WTC11 (cell line): Measurements from ENCODE around the gene STK24. TPM values are rescaled to one million over a fixed set of nuclear protein-coding genes. Genes with fewer than 3 reads are reported as not detected.

Experiments
- ATAC-seq: fragments of 200-7000 bp; cut with Tn5 transposase; 2 replicates; pipeline ENCODE4 v1.10.0; 2021; ENCODE audit warnings: mild to moderate bottlenecking, moderate library complexity
- CTCF ChIA-PET: fragments of 300-600 bp; sonication (Branson Sonifier 250); formaldehyde crosslinking; loops from one replicate; lab custom pipeline; 2021; ENCODE audit warnings: antibody characterized with exemption; lab: Charles Lee
- POLR2A ChIA-PET: fragments of 350-600 bp; sonication (Branson Sonifier 250); formaldehyde crosslinking; loops from one replicate; lab custom pipeline; 2021; ENCODE audit warnings: antibody characterized with exemption; lab: Charles Lee
- DNase-seq: peaks from one replicate; pipeline ENCODE4 v3.0.0; 2021; ENCODE audit warnings: low spot score
- H3K27ac Mint-ChIP-seq: 2 replicates; pipeline ENCODE4 v1.8.0; 2021; ENCODE audit warnings: mixed read lengths
- H3K27me3 Mint-ChIP-seq: 2 replicates; pipeline ENCODE4 v1.8.0; 2021; ENCODE audit warnings: low read depth, mild to moderate bottlenecking, moderate library complexity, mixed read lengths
- H3K36me3 Mint-ChIP-seq: 2 replicates; pipeline ENCODE4 v1.8.0; 2021; ENCODE audit warnings: mixed read lengths
- H3K4me1 Mint-ChIP-seq: 2 replicates; pipeline ENCODE4 v1.8.0; 2022; ENCODE audit warnings: mixed read lengths
- H3K4me3 Mint-ChIP-seq: 2 replicates; pipeline ENCODE4 v1.8.0; 2021; ENCODE audit warnings: mild to moderate bottlenecking, moderate library complexity, mixed read lengths
- H3K9me3 Mint-ChIP-seq: 2 replicates; pipeline ENCODE4 v1.8.0; 2021; ENCODE audit warnings: mixed read lengths
- AFF4 ChIP-seq: sonication (generic); formaldehyde crosslinking; IDR thresholded peaks from 2 replicates; pipeline ENCODE4 v1.8.1; 2023; ENCODE audit warnings: mild to moderate bottlenecking, missing genetic modification reagents, borderline replicate concordance
- ATF3 ChIP-seq: sonication (generic); formaldehyde crosslinking; conservative IDR thresholded peaks from 2 replicates; pipeline ENCODE4 v1.8.1; 2022; ENCODE audit warnings: mild to moderate bottlenecking, missing genetic modification reagents
- E2F1 ChIP-seq: sonication (generic); formaldehyde crosslinking; IDR thresholded peaks from 2 replicates; pipeline ENCODE4 v1.8.0; 2022; ENCODE audit warnings: mild to moderate bottlenecking, missing genetic modification reagents
- GTF2I ChIP-seq: fragments of 250-450 bp; sonication (Bioruptor Pico); conservative IDR thresholded peaks from 2 replicates; pipeline ENCODE4 v1.4.0; 2021; ENCODE audit warnings: mild to moderate bottlenecking
- JAZF1 ChIP-seq: fragments of 250-450 bp; sonication (Bioruptor Pico); IDR thresholded peaks from 2 replicates; pipeline ENCODE4 v1.9.0; 2021; ENCODE audit warnings: moderate library complexity, mild to moderate bottlenecking, inconsistent platforms
- NFE2L1 ChIP-seq: sonication (generic); formaldehyde crosslinking; IDR thresholded peaks from 2 replicates; pipeline ENCODE4 v1.8.1; 2023; ENCODE audit warnings: missing genetic modification reagents
- NFYB ChIP-seq: sonication (generic); formaldehyde crosslinking; conservative IDR thresholded peaks from 2 replicates; pipeline ENCODE4 v1.8.0; 2022; ENCODE audit warnings: low read depth, missing genetic modification reagents
- NR1H2 ChIP-seq: sonication (generic); formaldehyde crosslinking; IDR thresholded peaks from 2 replicates; pipeline ENCODE4 v1.9.0; 2021; ENCODE audit warnings: mild to moderate bottlenecking, moderate library complexity, missing genetic modification reagents
- NR3C1 ChIP-seq: sonication (generic); formaldehyde crosslinking; conservative IDR thresholded peaks from 2 replicates; pipeline ENCODE4 v1.8.1; 2023; ENCODE audit warnings: low read depth, mild to moderate bottlenecking, missing genetic modification reagents
- USF1 ChIP-seq: sonication (generic); formaldehyde crosslinking; IDR thresholded peaks from 2 replicates; pipeline ENCODE4 v1.8.0; 2022; ENCODE audit warnings: mild to moderate bottlenecking, missing genetic modification reagents
- ZBTB21 ChIP-seq: sonication (generic); formaldehyde crosslinking; IDR thresholded peaks from 2 replicates; pipeline ENCODE4 v1.8.1; 2023; ENCODE audit warnings: mild to moderate bottlenecking, missing genetic modification reagents, borderline replicate concordance
- ZMAT4 ChIP-seq: fragments of 250-450 bp; sonication (Bioruptor Pico); IDR thresholded peaks from 2 replicates; pipeline ENCODE4 v1.9.0; 2021; ENCODE audit warnings: mild to moderate bottlenecking
- ZNF121 ChIP-seq: sonication (generic); formaldehyde crosslinking; IDR thresholded peaks from 2 replicates; pipeline ENCODE4 v1.8.0; 2023; ENCODE audit warnings: missing genetic modification reagents
- ZNF396 ChIP-seq: fragments of 250-450 bp; sonication (Bioruptor Pico); IDR thresholded peaks from 2 replicates; pipeline ENCODE4 v1.8.0; 2021; ENCODE audit warnings: mild to moderate bottlenecking, moderate library complexity, borderline replicate concordance
- total RNA-seq: library from RNA; stranded (reverse); gene quantifications from 3 replicates; pipeline ENCODE4 v1.2.3, GENCODE V29; 2021
- TF ChIP-seq, protein P1 (sequence below): sonication (generic); formaldehyde crosslinking; IDR thresholded peaks from 2 replicates; pipeline ENCODE4 v1.8.1; 2023; ENCODE audit warnings: mild to moderate bottlenecking, missing genetic modification reagents

The STK24 gene
- total RNA-seq, 1 experiment from 2014 or later, result 138 TPM

GRCh38 chr13:98482476-98483444 lies 94.1 kb downstream of the STK24 start (continued):
- TF ChIP-seq USF1 (CRISPR knock-in tag), result no peak
- TF ChIP-seq ZNF396 (CRISPR knock-in tag), result no peak
- TF ChIP-seq ATF3 (CRISPR knock-in tag), result no peak
- TF ChIP-seq NFE2L1 (CRISPR knock-in tag), result no peak

GRCh38 chr13:98480915-98481877 lies 95.7 kb downstream of the STK24 start:
- ChIA-PET POLR2A (interaction anchor here (0.5 kb wide), 1 partner anchor 34 kb away, joined by 3 read pairs; no protein-coding TSS in a partner anchor), CTCF (interaction anchor here (0.5 to 5.7 kb wide), 7 partner anchors 9 to 192 kb away, joined by 3 to 72 read pairs (median 4); no protein-coding TSS in a partner anchor)
- no peaks in the 10 kb centered on the region for H3K9me3 Mint-ChIP-seq
- no peak for ATAC-seq
- 0 out of 2 replicates have a peak, but pooled peaks cover 2% of the 10 kb centered on the region for H3K36me3 Mint-ChIP-seq
- H3K4me3 Mint-ChIP-seq, result no peak overlapping the region
- TF ChIP-seq E2F1, result no peak
- H3K27me3 Mint-ChIP-seq, result no peaks in the 10 kb centered on the region
- peaks cover 89% of the 10 kb centered on the region for H3K4me1 Mint-ChIP-seq
- no peak for DNase-seq
- peak overlapping the region; percentile 96 for H3K27ac Mint-ChIP-seq

GRCh38 chr13:98479496-98480003 lies 97.4 kb downstream of the STK24 start:
- no peak for DNase-seq
- H3K9me3 Mint-ChIP-seq, result no peaks in the 10 kb centered on the region
- CTCF ChIA-PET, result interaction anchor here (1.2 to 2.2 kb wide), 4 partner anchors 31 to 194 kb away, joined by 3 to 11 read pairs (median 5); no protein-coding TSS in a partner anchor
- no peak for ATAC-seq
- H3K4me3 Mint-ChIP-seq, result no peak overlapping the region
- H3K27me3 Mint-ChIP-seq, result no peaks in the 10 kb centered on the region
- peaks cover 86% of the 10 kb centered on the region for H3K4me1 Mint-ChIP-seq
- POLR2A ChIA-PET, result no interaction called here
- H3K27ac Mint-ChIP-seq, result peak overlapping the region; percentile 77; the same call in 1 of the 2 replicates
- H3K36me3 Mint-ChIP-seq, result peaks cover 5% of the 10 kb centered on the region; the same call in 1 of the 2 replicates
- TF ChIP-seq ZBTB21 (CRISPR knock-in tag), result no peak
- no peak for TF ChIP-seq ZMAT4
- no peak for TF ChIP-seq NR3C1 (CRISPR knock-in tag)
- no peak for TF ChIP-seq NFYB (CRISPR knock-in tag)
- TF ChIP-seq NR1H2 (CRISPR knock-in tag), result no peak
- no peak for TF ChIP-seq ZNF121
- TF ChIP-seq, protein P1, sequence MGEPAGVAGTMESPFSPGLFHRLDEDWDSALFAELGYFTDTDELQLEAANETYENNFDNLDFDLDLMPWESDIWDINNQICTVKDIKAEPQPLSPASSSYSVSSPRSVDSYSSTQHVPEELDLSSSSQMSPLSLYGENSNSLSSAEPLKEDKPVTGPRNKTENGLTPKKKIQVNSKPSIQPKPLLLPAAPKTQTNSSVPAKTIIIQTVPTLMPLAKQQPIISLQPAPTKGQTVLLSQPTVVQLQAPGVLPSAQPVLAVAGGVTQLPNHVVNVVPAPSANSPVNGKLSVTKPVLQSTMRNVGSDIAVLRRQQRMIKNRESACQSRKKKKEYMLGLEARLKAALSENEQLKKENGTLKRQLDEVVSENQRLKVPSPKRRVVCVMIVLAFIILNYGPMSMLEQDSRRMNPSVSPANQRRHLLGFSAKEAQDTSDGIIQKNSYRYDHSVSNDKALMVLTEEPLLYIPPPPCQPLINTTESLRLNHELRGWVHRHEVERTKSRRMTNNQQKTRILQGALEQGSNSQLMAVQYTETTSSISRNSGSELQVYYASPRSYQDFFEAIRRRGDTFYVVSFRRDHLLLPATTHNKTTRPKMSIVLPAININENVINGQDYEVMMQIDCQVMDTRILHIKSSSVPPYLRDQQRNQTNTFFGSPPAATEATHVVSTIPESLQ (CRISPR knock-in tag), result no peak
- no peak for TF ChIP-seq JAZF1 (CRISPR knock-in tag)
- no peak for TF ChIP-seq AFF4 (CRISPR knock-in tag)
- TF ChIP-seq GTF2I (CRISPR knock-in tag), result no peak
